Measurements from ENCODE around the gene GHR.

GHR gene

DNA sequence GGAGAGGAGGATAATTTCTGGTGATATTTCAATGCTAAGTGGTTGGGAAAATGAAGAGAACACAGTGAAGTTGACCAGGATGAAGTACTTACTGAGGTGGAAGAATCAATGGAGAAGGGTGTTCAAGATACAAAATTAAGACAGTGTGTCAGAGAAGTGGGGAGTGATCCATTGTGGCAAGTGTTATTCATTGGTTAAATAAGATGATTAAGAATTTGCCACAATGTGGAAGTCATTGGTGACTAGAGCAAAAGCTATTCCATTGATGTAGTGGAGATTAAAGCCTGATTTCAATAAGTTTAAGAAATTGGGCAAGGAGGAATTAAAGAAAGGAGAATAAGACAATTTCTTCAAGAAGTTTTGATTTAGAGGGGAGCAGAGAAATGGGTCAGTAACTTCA, 118.9 kb downstream of the GHR start:
- H3K4me3 ChIP-seq (ENCODE audit: low read depth, low read length): no peak overlapping the region
- TF ChIP-seq, protein P1, sequence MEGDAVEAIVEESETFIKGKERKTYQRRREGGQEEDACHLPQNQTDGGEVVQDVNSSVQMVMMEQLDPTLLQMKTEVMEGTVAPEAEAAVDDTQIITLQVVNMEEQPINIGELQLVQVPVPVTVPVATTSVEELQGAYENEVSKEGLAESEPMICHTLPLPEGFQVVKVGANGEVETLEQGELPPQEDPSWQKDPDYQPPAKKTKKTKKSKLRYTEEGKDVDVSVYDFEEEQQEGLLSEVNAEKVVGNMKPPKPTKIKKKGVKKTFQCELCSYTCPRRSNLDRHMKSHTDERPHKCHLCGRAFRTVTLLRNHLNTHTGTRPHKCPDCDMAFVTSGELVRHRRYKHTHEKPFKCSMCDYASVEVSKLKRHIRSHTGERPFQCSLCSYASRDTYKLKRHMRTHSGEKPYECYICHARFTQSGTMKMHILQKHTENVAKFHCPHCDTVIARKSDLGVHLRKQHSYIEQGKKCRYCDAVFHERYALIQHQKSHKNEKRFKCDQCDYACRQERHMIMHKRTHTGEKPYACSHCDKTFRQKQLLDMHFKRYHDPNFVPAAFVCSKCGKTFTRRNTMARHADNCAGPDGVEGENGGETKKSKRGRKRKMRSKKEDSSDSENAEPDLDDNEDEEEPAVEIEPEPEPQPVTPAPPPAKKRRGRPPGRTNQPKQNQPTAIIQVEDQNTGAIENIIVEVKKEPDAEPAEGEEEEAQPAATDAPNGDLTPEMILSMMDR (IDR thresholded peaks at IDR 0.05; ENCODE audit: insufficient read depth, low read length, missing control alignments): no peak
- no peak for DNase-seq (ENCODE audit: low read depth, low spot score)
- CTCF ChIA-PET: no interaction called here
- POLR2A ChIA-PET: no interaction called here

DNA sequence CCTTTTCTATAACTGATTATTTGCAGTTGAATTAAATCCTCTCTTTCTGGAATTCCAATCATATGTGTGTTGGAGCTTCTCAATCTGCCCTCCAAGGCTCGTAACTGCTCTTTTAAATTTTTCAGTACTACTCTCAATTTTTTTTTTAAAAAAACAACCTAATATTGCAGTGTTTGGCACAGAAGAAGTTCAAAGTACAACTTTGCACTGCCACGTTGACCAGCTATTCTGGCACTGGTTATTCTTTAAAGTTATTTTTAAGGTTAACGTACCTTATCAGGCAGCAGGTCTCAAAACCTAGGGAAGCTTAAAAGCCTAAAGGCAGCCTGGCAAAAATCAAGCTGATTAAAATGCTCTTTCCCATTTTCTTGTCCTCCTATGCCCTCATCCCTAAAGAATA, 120.5 kb downstream of the GHR start:
- DNase-seq (ENCODE audit: low read depth, low spot score): no peak
- TF ChIP-seq, protein P1 (IDR thresholded peaks at IDR 0.05; ENCODE audit: insufficient read depth, low read length, missing control alignments): no peak
- ChIA-PET POLR2A (no interaction called here), CTCF (no interaction called here)
- no peak overlapping the region for H3K4me3 ChIP-seq (ENCODE audit: low read depth, low read length)

DNA sequence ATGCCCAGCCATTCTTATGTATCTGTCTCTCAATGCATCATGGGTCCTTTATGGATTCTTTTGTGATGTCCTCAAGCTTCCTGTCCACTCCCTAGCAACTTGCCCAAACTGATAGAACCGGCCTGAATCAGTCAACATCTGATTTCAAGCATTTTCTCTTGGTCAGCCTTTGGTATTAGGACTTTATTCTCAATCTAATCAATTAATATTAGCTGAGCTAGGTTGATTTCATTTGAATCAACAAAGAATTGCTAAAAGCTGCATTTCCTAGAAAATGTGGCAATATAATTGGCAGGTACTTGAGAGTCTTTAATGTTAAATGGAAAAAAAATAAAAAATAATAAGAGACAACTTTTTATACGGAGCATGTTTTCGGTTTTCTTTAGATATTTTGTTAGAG, 121.8 kb downstream of the GHR start:
- TF ChIP-seq, protein P1 (IDR thresholded peaks at IDR 0.05; ENCODE audit: insufficient read depth, low read length, missing control alignments): no peak
- ChIA-PET CTCF (no interaction called here), POLR2A (no interaction called here)
- DNase-seq (ENCODE audit: low read depth, low spot score): no peak
- no peak overlapping the region for H3K4me3 ChIP-seq (ENCODE audit: low read depth, low read length)

DNA sequence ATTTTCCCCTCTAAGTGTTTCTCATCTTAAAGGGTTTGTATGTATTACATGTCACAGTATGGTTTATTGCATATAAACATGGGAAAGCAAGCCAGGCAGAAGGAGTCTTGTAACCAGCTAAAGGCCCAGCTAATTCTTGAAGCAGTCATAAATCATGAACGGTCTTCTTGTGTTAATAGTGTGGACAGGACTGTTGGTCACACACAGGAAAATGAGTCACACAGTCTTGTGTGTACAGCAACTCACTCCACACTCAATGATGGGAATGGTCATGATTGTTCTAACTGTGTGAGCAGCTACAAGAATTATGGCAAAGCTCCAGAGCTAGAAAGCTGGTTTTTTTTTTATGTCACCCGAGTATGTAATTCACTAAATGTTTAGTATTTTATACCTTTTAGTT, 123.9 kb downstream of the GHR start:
- DNase-seq (ENCODE audit: low read depth, low spot score): no peak
- H3K4me3 ChIP-seq (ENCODE audit: low read depth, low read length): no peak overlapping the region
- POLR2A ChIA-PET: no interaction called here
- TF ChIP-seq, protein P1 (IDR thresholded peaks at IDR 0.05; ENCODE audit: insufficient read depth, low read length, missing control alignments): no peak
- CTCF ChIA-PET: no interaction called here

DNA sequence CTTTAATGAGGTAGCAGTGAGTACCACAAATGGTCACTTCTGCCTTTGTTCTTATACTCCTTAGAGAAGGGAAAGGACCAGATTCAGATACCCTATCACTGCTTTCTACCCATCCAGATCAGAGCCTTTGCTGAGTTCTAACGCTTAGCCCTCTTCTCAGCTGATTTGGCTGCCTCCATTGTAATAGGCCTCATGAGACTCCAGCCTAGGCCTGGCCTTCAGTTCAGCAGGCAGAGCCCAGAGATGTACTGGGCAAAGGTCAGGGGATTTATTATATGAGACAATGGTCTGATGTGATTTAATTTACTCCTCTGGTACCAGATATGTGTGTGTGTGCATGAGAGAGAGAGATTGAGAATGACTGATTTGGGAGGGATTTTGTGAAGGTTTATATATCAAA, 124.7 kb downstream of the GHR start:
- POLR2A ChIA-PET: no interaction called here

DNA sequence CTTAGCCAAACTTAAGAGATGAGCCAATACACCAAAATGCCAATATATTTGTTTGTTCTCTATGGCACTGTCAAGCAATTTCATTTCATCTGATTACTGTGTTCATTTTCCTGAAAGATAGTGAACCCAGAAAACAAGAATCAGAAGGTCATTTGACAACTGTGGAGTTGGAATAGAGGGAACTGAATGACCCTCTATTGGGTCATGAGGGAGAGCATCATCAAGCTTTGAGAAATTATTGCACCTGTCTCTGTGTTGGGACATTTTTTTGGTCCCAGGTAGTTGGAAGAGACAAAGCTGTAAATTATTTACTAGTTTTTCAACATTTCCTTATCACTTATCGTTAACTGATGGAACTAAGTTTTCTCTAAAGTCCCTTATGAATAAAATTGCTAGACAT, 129.4 kb downstream of the GHR start:
- POLR2A ChIA-PET: no interaction called here
- CTCF ChIA-PET: no interaction called here
- H3K4me3 ChIP-seq (ENCODE audit: low read depth, low read length): no peak overlapping the region
- DNase-seq (ENCODE audit: low read depth, low spot score): no peak
- TF ChIP-seq, protein P1 (IDR thresholded peaks at IDR 0.05; ENCODE audit: insufficient read depth, low read length, missing control alignments): no peak

More for the DNA sequence above, 124.7 kb downstream of the GHR start:
- no peak for DNase-seq (ENCODE audit: low read depth, low spot score)
- TF ChIP-seq, protein P1 (IDR thresholded peaks at IDR 0.05; ENCODE audit: insufficient read depth, low read length, missing control alignments): no peak
- H3K4me3 ChIP-seq (ENCODE audit: low read depth, low read length): no peak overlapping the region
- CTCF ChIA-PET: no interaction called here

Data from AG04449 (cell line).